Measurements from ENCODE around the gene TCP11. TPM values are rescaled to one million over a fixed set of nuclear protein-coding genes. Genes with fewer than 3 reads are reported as not detected.

The TCP11 gene
- total and polyA plus RNA-seq, 2 of the 13 experiments (the other 11 are each of a cell fraction or from before 2014, with no cell fraction given): 0.04 TPM; not detected in 1

DNA sequence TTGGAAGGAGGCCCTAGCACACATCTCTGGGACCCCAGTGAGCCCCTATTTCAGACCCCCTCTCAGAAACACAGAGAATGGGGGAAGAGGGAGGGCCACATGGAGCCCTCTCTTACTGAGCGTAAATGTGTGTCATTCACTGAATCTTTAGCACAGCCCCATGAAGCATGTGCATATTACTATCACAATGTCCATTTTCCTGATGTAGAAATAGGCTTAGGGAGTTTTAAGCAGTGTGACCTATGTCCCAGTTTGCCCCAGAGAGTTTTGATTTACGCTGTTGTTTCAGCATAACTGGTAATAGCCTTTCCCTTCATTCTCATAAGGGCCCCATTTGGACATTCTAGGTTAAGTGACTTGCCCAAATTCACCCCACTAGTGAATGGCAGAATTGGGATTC is 25.0 kb upstream of the TCP11 start:
- WGBS (ENCODE audit: low lambda C conversion rate): 30% methylated on average over 2 of the region's 2 CpGs
- H3K4me1 ChIP-seq (ENCODE audit: insufficient read depth, low read length): peaks cover 60% of the 10 kb centered on the region
- peak; percentile 6; the same call in 2 of the 3 replicates for ATAC-seq
- no TSS peak for BruUV-seq (replicated peaks)
- no peaks in the 10 kb centered on the region for H4K20me1 ChIP-seq (ENCODE audit: insufficient read depth, low read length)
- DNase-seq (ENCODE audit: low spot score): no peak
- H3K27me3 ChIP-seq (ENCODE audit: control insufficient read depth in 1 of 2, insufficient read depth in 2 of 2, low read length in 2 of 2): 0 out of 5 replicates have a peak, but pooled peaks cover 0 to 5% of the 10 kb centered on the region in 2 experiments
- ChIA-PET POLR2A (no interaction called here), CTCF (ENCODE audit: low intra/inter-chr PET ratio, low total read pairs) (no interaction called here)
- H3K79me2 ChIP-seq (ENCODE audit: insufficient read depth, low read length): no peaks in the 10 kb centered on the region
- no peak for FAIRE-seq
- H3K9me3 ChIP-seq (ENCODE audit: low read length): 0 out of 2 replicates have a peak, but pooled peaks cover 4% of the 10 kb centered on the region
- H3K9ac ChIP-seq (ENCODE audit: insufficient read depth, low read depth, low read length): no peak overlapping the region
- intact Hi-C loops (cut with micrococcal nuclease; ENCODE audit: unreplicated experiment) (no loop called here), in situ Hi-C loops (cut with HindIII; ENCODE audit: extremely low pct_ligation_motif_present, low pct_unique_long_range_greater_than_20kb) (no loop called here)
- H2AFZ ChIP-seq (ENCODE audit: low read length): no peak overlapping the region
- H3K36me3 ChIP-seq (replicated peaks in 1 of 2; ENCODE audit: control insufficient read depth in 1 of 2, insufficient read depth in 2 of 2, low read length in 2 of 2): no peaks in the 10 kb centered on the region
- peak overlapping the region; percentile 60 for H3K4me2 ChIP-seq (ENCODE audit: low read depth, low read length)
- H3K27ac ChIP-seq (ENCODE audit: extremely low read length, insufficient read depth, low read length): no peak overlapping the region
- H3K4me3 ChIP-seq (replicated peaks in 1 of 3; ENCODE audit: insufficient read depth in 1 of 3, low read depth in 2 of 3, low read length in 3 of 3): 0 out of 6 replicates have a peak overlapping the region, but pooled peaks of 2 of the 3 experiments have one; percentile 3 to 4
- TF ChIP-seq, protein P1, sequence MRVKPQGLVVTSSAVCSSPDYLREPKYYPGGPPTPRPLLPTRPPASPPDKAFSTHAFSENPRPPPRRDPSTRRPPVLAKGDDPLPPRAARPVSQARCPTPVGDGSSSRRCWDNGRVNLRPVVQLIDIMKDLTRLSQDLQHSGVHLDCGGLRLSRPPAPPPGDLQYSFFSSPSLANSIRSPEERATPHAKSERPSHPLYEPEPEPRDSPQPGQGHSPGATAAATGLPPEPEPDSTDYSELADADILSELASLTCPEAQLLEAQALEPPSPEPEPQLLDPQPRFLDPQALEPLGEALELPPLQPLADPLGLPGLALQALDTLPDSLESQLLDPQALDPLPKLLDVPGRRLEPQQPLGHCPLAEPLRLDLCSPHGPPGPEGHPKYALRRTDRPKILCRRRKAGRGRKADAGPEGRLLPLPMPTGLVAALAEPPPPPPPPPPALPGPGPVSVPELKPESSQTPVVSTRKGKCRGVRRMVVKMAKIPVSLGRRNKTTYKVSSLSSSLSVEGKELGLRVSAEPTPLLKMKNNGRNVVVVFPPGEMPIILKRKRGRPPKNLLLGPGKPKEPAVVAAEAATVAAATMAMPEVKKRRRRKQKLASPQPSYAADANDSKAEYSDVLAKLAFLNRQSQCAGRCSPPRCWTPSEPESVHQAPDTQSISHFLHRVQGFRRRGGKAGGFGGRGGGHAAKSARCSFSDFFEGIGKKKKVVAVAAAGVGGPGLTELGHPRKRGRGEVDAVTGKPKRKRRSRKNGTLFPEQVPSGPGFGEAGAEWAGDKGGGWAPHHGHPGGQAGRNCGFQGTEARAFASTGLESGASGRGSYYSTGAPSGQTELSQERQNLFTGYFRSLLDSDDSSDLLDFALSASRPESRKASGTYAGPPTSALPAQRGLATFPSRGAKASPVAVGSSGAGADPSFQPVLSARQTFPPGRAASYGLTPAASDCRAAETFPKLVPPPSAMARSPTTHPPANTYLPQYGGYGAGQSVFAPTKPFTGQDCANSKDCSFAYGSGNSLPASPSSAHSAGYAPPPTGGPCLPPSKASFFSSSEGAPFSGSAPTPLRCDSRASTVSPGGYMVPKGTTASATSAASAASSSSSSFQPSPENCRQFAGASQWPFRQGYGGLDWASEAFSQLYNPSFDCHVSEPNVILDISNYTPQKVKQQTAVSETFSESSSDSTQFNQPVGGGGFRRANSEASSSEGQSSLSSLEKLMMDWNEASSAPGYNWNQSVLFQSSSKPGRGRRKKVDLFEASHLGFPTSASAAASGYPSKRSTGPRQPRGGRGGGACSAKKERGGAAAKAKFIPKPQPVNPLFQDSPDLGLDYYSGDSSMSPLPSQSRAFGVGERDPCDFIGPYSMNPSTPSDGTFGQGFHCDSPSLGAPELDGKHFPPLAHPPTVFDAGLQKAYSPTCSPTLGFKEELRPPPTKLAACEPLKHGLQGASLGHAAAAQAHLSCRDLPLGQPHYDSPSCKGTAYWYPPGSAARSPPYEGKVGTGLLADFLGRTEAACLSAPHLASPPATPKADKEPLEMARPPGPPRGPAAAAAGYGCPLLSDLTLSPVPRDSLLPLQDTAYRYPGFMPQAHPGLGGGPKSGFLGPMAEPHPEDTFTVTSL (CRISPR knock-in tag; IDR thresholded peaks at IDR 0.05; ENCODE audit: borderline replicate concordance): 0 out of 2 replicates have a peak, but pooled peaks have one; percentile 3
- TF ChIP-seq, protein P2, sequence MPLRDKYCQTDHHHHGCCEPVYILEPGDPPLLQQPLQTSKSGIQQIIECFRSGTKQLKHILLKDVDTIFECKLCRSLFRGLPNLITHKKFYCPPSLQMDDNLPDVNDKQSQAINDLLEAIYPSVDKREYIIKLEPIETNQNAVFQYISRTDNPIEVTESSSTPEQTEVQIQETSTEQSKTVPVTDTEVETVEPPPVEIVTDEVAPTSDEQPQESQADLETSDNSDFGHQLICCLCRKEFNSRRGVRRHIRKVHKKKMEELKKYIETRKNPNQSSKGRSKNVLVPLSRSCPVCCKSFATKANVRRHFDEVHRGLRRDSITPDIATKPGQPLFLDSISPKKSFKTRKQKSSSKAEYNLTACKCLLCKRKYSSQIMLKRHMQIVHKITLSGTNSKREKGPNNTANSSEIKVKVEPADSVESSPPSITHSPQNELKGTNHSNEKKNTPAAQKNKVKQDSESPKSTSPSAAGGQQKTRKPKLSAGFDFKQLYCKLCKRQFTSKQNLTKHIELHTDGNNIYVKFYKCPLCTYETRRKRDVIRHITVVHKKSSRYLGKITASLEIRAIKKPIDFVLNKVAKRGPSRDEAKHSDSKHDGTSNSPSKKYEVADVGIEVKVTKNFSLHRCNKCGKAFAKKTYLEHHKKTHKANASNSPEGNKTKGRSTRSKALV (CRISPR knock-in tag; IDR thresholded peaks at IDR 0.05): 0 out of 2 replicates have a peak, but pooled peaks have one; percentile 37
- 0 out of 2 replicates have a peak, but pooled peaks have one; percentile 2 for TF ChIP-seq ELF4 (CRISPR knock-in tag; IDR thresholded peaks at IDR 0.05; ENCODE audit: borderline replicate concordance)
- no peak for TF ChIP-seq TCF7L2 (IDR thresholded peaks at IDR 0.05; ENCODE audit: low read depth, low read length)
- 0 out of 2 replicates have a peak, but pooled peaks have one; percentile 10 for TF ChIP-seq MEF2D (CRISPR knock-in tag; IDR thresholded peaks at IDR 0.05)
- no peak for TF ChIP-seq ZNF562 (CRISPR knock-in tag; IDR thresholded peaks at IDR 0.05; ENCODE audit: borderline replicate concordance)
- TF ChIP-seq, protein P3, sequence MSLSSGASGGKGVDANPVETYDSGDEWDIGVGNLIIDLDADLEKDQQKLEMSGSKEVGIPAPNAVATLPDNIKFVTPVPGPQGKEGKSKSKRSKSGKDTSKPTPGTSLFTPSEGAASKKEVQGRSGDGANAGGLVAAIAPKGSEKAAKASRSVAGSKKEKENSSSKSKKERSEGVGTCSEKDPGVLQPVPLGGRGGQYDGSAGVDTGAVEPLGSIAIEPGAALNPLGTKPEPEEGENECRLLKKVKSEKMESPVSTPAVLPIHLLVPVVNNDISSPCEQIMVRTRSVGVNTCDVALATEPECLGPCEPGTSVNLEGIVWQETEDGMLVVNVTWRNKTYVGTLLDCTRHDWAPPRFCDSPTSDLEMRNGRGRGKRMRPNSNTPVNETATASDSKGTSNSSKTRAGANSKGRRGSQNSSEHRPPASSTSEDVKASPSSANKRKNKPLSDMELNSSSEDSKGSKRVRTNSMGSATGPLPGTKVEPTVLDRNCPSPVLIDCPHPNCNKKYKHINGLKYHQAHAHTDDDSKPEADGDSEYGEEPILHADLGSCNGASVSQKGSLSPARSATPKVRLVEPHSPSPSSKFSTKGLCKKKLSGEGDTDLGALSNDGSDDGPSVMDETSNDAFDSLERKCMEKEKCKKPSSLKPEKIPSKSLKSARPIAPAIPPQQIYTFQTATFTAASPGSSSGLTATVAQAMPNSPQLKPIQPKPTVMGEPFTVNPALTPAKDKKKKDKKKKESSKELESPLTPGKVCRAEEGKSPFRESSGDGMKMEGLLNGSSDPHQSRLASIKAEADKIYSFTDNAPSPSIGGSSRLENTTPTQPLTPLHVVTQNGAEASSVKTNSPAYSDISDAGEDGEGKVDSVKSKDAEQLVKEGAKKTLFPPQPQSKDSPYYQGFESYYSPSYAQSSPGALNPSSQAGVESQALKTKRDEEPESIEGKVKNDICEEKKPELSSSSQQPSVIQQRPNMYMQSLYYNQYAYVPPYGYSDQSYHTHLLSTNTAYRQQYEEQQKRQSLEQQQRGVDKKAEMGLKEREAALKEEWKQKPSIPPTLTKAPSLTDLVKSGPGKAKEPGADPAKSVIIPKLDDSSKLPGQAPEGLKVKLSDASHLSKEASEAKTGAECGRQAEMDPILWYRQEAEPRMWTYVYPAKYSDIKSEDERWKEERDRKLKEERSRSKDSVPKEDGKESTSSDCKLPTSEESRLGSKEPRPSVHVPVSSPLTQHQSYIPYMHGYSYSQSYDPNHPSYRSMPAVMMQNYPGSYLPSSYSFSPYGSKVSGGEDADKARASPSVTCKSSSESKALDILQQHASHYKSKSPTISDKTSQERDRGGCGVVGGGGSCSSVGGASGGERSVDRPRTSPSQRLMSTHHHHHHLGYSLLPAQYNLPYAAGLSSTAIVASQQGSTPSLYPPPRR (CRISPR knock-in tag; IDR thresholded peaks at IDR 0.05; ENCODE audit: borderline replicate concordance): 0 out of 2 replicates have a peak, but pooled peaks have one; percentile 1
- 0 out of 2 replicates have a peak, but pooled peaks have one; percentile 21 for TF ChIP-seq ZNF772 (CRISPR knock-in tag; IDR thresholded peaks at IDR 0.05)
- TF ChIP-seq NFIC (IDR thresholded peaks at IDR 0.05; ENCODE audit: low read length): 0 out of 2 replicates have a peak, but pooled peaks have one; percentile 5
- 0 out of 2 replicates have a peak, but pooled peaks have one; percentile 52 for TF ChIP-seq ZFP36L1 (CRISPR knock-in tag; IDR thresholded peaks at IDR 0.05)
- no peak for TF ChIP-seq ZNF891 (CRISPR knock-in tag; IDR thresholded peaks at IDR 0.05)

Data from HepG2 (cell line).